CD4-positive, alpha-beta T cell treated with Interleukin-17A for 1 hour (primary cell): ENCODE data around the gene STN1.

ENCODE experiments used
- DNase-seq: peaks from one replicate; pipeline ENCODE4 v3.0.0-alpha.2; 2020

STN1 gene

GRCh38 chr10:103840740-103841070, 77.3 kb downstream of the STN1 start:
- no peak for DNase-seq

GRCh38 chr10:103839872-103840739, 77.9 kb downstream of the STN1 start:
- DNase-seq, result no peak

- no peak for DNase-seq
Measured at GRCh38 chr10:103839519-103839871, 78.5 kb downstream of the STN1 start.

- no peak for DNase-seq
Measured at GRCh38 chr10:103838862-103839518, 79.0 kb downstream of the STN1 start.

GRCh38 chr10:103838070-103838395, 80.0 kb downstream of the STN1 start:
- DNase-seq, result no peak

- no peak for DNase-seq
Measured at GRCh38 chr10:103837370-103838069, 80.5 kb downstream of the STN1 start.

GRCh38 chr10:103836861-103837260, 81.1 kb downstream of the STN1 start:
- no peak for DNase-seq

GRCh38 chr10:103836273-103836672, 81.7 kb downstream of the STN1 start:
- no peak for DNase-seq

- no peak for DNase-seq
Measured at GRCh38 chr10:103835096-103836050, 82.6 kb downstream of the STN1 start.

GRCh38 chr10:103834436-103835095, 83.4 kb downstream of the STN1 start:
- no peak for DNase-seq

GRCh38 chr10:103833731-103834365, 84.1 kb downstream of the STN1 start:
- no peak for DNase-seq

- no peak for DNase-seq
Measured at GRCh38 chr10:103832806-103833205, 85.2 kb downstream of the STN1 start.
